ENCODE results near the gene EIPR1. TPM values are rescaled to one million over a fixed set of nuclear protein-coding genes. Genes with fewer than 3 reads are reported as not detected.

Gene EIPR1
- total RNA-seq, 1 experiment from 2014 or later: 27.8 TPM

GRCh38 chr2:3424171-3424795 is 46.7 kb upstream of the EIPR1 start:
- DNase-seq: no peak
- no peaks in the 10 kb centered on the region for H4K20me1 ChIP-seq (ENCODE audit: control insufficient read depth, insufficient read depth, insufficient read length)
- H2AK5ac ChIP-seq (ENCODE audit: insufficient read length, low read length): no peak overlapping the region
- H3K27me3 Mint-ChIP-seq (ENCODE audit: low read depth): no peaks in the 10 kb centered on the region
- H4K8ac ChIP-seq (replicated peaks; ENCODE audit: insufficient read length, low read depth, low read length): no peak overlapping the region
- H2BK5ac ChIP-seq (ENCODE audit: insufficient read length, low read length): no peak overlapping the region
- H4K91ac ChIP-seq (ENCODE audit: insufficient read length, low read depth, low read length): no peak overlapping the region
- no peak overlapping the region for H3K56ac ChIP-seq (ENCODE audit: insufficient read length, low read depth, low read length)
- H3K9me3 ChIP-seq (ENCODE audit: control insufficient read depth, low read depth, low read length): no peaks in the 10 kb centered on the region
- H3T11ph ChIP-seq (ENCODE audit: low read length): no peak overlapping the region
- no peak overlapping the region for H3K27ac ChIP-seq (ENCODE audit: insufficient read length, low read depth, low read length)
- H2BK20ac ChIP-seq (ENCODE audit: low read depth, low read length, poor library complexity, severe bottlenecking): no peak overlapping the region
- no peaks in the 10 kb centered on the region for H3K23me2 ChIP-seq (ENCODE audit: insufficient read length, low read depth, low read length, poor library complexity, severe bottlenecking)
- H3K9ac ChIP-seq (ENCODE audit: extremely low read depth, insufficient read length, low read length): no peak overlapping the region
- H4K5ac ChIP-seq (ENCODE audit: insufficient read length, low read depth, low read length): no peak overlapping the region
- H3K27me3 ChIP-seq (ENCODE audit: insufficient read depth, low read length): no peaks in the 10 kb centered on the region
- H3K4me2 ChIP-seq (ENCODE audit: insufficient read depth, insufficient read length, low read length): no peak overlapping the region
- H3K79me1 ChIP-seq (ENCODE audit: insufficient read depth, low read depth, low read length, poor library complexity, severe bottlenecking): no peaks in the 10 kb centered on the region
- no peak; the same call in 1 of the 3 replicates for TF ChIP-seq CTCF (conservative IDR thresholded peaks at IDR 0.05)
- H3K4ac ChIP-seq (ENCODE audit: low read depth, low read length): no peak overlapping the region
- no peak overlapping the region for H2BK12ac ChIP-seq (ENCODE audit: insufficient read length, low read depth, low read length)
- peaks cover 17 to 47% (median 19%) of the 10 kb centered on the region in 3 experiments; a peak in 6 of 7 replicates for H3K36me3 Mint-ChIP-seq (ENCODE audit: insufficient read depth in 1 of 3, low read depth in 3 of 3)
- no peak overlapping the region for H2AFZ ChIP-seq (ENCODE audit: low read length)
- no peak overlapping the region for H3K18ac ChIP-seq (ENCODE audit: insufficient read length, low read depth, low read length)
- WGBS (ENCODE audit: extremely low coverage, insufficient read length, low lambda C conversion rate): no CpG with 5 or more reads among the region's 9 CpGs
- H3K4me1 ChIP-seq (ENCODE audit: insufficient read depth, low read length): no peaks in the 10 kb centered on the region
- no peak overlapping the region for H3K14ac ChIP-seq (ENCODE audit: insufficient read depth, low read length)
- no peak overlapping the region for H2BK120ac ChIP-seq (ENCODE audit: low read depth, low read length, poor library complexity, severe bottlenecking)
- H2BK15ac ChIP-seq (ENCODE audit: low read depth, low read length): no peak overlapping the region
- H3K9me3 Mint-ChIP-seq: no peaks in the 10 kb centered on the region
- no peak overlapping the region; a peak in 1 of 7 replicates for H3K27ac Mint-ChIP-seq
- H3K4me3 Mint-ChIP-seq: no peak overlapping the region
- H3K4me1 Mint-ChIP-seq: no peaks in the 10 kb centered on the region; a peak in 1 of 4 replicates
- no peaks in the 10 kb centered on the region for H3K79me2 ChIP-seq (ENCODE audit: insufficient read depth, low read length)
- no peak overlapping the region for H3K23ac ChIP-seq (ENCODE audit: insufficient read length, low read depth, low read length)
